ENCODE measurements around the gene COL27A1.

- no peak for TF ChIP-seq YY1 (IDR thresholded peaks at IDR 0.05; ENCODE audit: insufficient read depth, insufficient read length)
- no peak for TF ChIP-seq ZNF274 (IDR thresholded peaks at IDR 0.05; ENCODE audit: low read depth, low read length)
These were observed 190.8 kb downstream of the COL27A1 start for GRCh38 chr9:114346146-114346545.

Data from NT2/D1 (cell line).